22Rv1 (cell line): ENCODE results near the gene PYCARD.
"Not testable (repeated sequence)": the region's sequence is repeated elsewhere in the genome, so short reads cannot be mapped to it uniquely, and the experiment has no call there.

ENCODE experiments used
- H3K27ac ChIP-seq: fragments of 450-650 bp; 2 replicates; pipeline ENCODE4 v1.5.1; 2017
- ZFX ChIP-seq: fragments of 450-650 bp; IDR thresholded peaks from 2 replicates; pipeline ENCODE4 v1.6.1; 2017; ENCODE audit warnings: antibody characterized with exemption, borderline replicate concordance
- TF ChIP-seq, protein P1 (sequence below): fragments of 450-650 bp; IDR thresholded peaks from 2 replicates; pipeline ENCODE4 v1.5.1; 2017; ENCODE audit warnings: mild to moderate bottlenecking

Gene PYCARD

DNA sequence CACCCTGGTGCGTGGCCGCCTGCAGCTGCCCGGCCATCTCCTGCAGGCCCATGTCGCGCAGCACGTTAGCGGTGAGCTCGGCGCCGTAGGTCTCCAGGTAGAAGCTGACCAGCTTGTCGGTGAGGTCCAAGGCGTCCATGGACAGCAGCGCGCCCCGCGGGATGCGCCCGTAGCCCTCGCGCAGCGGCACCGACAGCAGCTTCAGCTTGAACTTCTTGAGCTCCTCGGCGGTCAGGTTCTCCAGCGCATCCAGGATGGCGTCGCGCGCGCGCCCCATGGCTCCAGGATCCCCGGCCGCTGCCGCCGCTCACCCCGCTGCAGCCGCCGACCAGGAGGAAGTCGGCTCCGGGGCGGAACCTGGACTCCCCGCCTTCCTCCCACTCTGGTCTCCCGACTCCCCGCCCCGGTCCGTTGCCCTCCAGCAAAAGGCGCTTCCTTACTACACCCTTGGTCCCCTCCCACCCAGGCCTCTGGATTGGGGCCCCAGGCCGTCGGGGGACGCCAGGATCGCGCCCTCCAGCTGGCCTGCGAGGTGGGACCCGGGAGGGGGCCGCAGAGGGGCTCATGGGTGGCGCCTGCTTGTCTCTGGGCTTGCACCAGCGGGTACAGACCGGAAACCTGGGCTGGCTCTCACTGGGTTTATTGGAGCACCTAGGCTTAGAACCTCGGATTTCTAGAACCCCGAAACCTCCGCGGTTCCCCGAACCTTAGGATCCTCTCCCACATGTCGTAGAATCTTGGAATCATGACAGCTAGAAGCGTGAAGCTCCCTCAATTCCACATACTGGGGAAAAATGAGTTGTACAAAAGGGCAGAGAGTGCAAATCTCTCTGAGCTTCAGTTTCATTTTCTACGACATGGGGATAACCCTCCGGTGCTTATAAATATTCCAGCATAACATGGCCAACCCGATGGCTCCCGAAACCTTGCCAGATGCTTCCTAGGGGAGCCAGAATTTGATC, at the start of gene PYCARD:
TSS of gene PYCARD (minus strand) at position 347 of the 962 bp plus-strand sequence. CDS start at position 277, 70 bp downstream.
- H3K27ac ChIP-seq: no peak within 1 kb of the TSS
- TF ChIP-seq, protein P1, sequence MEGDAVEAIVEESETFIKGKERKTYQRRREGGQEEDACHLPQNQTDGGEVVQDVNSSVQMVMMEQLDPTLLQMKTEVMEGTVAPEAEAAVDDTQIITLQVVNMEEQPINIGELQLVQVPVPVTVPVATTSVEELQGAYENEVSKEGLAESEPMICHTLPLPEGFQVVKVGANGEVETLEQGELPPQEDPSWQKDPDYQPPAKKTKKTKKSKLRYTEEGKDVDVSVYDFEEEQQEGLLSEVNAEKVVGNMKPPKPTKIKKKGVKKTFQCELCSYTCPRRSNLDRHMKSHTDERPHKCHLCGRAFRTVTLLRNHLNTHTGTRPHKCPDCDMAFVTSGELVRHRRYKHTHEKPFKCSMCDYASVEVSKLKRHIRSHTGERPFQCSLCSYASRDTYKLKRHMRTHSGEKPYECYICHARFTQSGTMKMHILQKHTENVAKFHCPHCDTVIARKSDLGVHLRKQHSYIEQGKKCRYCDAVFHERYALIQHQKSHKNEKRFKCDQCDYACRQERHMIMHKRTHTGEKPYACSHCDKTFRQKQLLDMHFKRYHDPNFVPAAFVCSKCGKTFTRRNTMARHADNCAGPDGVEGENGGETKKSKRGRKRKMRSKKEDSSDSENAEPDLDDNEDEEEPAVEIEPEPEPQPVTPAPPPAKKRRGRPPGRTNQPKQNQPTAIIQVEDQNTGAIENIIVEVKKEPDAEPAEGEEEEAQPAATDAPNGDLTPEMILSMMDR: no peak
- no peak for TF ChIP-seq ZFX

DNA sequence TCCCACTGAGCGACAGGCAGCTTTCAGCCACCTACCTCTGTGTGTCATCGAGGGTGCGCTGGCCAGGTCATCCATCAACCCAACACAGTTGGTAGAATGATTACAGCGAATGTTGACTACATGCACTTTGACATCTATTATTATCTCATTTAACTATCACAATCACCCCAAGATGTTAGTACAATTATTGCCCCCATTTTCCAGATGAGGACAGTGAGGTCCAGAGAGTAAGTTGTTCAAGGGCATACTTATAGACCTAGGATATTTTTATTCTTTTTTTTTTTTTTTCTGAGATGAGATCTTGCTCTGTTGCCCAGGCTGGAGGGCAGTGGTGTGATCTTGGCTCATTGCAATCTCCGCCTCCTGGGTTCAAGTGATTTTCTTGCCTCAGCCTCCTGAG, 48.9 kb upstream of the PYCARD start:
- TF ChIP-seq, protein P1: no peak
- no peak for TF ChIP-seq ZFX
- no peak overlapping the region for H3K27ac ChIP-seq

DNA sequence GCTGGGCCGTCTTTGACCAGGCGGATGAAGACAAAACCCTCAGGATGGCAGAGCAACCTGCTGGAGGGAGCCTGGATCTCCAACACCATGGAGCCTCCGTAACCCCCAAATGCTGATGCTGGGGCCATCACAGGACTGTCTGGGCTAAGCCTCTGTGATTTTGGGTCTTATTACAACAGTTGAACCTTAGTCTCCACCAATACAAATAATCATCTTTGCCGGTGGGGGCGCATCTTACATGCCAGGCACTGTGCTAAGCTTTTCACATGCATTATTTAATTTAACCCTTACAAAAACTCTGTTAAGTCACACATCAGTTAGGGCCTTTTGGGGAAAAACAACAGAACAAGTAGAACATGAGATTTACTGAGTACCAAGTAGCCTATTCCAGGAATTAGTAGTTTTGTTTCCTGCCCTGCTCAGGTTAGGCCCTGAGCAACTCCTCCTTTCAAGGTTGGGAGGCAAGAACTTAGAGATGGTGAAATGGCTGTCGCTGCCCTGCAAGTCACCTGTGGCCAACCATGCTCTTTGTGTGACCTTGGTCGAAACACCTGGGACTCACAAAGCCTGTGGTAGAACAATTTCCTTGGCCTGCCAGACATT, 48.3 kb upstream of the PYCARD start:
- TF ChIP-seq, protein P1: no peak
- no peak for TF ChIP-seq ZFX
- H3K27ac ChIP-seq: no peak overlapping the region

DNA sequence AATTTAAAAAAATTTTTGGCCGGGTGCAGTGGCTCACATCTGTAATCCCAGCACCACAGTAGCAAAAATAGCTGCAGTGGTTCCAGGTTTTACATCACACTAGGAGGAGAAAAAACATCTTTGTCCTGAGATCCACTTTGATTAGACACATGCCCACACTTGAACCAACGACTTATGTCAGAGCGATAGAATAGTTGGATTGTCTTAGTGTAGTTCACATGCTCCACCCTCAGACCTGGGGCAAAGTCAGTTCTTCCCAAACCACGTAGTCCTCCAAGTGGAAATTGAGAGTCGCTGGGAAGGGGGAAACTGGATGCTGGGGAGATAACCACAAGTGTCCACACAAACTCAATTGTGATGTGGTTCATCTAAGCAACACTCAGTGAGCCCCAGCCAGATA, 45.8 kb upstream of the PYCARD start:
- no peak for TF ChIP-seq ZFX
- TF ChIP-seq, protein P1: no peak
- no peak overlapping the region for H3K27ac ChIP-seq

DNA sequence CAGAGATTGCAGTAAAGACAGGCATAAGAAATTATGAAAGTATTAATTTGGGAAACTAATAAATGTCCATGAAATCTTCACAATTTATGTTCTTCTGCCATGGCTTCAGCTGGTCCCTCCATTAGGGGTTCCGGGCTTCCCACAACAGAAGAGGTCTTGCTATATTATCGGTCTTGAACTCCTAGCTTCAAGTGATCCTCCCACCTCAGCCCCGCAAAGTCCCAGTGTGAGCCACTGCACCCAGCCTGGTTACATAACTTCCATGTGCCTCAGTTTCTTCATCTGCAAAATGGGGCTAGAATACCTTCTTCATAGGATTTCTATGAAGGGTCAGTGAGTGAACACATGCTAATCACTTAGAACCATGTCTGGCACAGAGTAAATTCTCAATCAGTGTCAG, 43.7 kb upstream of the PYCARD start:
- TF ChIP-seq, protein P1: no peak
- TF ChIP-seq ZFX: no peak
- no peak overlapping the region for H3K27ac ChIP-seq

DNA sequence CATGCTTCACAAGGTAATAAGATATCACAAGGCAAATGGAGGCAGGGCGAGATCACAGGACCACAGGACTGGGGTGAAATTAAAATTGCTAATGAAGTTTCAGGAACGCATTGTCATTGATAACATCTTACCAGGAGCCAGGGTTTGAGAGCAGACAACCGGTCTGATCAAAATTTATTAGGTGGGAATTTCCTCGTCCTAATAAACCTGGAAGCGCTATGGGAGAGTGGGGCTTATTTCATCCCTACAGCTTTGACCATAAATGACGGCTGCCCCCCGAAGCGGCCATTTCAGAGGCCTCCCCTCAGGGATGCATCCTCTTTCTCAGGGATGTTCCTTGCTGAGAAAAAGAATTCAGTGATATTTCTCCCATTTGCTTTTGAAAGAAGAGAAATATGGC, 43.0 kb upstream of the PYCARD start:
- not testable (repeated sequence) for H3K27ac ChIP-seq

DNA sequence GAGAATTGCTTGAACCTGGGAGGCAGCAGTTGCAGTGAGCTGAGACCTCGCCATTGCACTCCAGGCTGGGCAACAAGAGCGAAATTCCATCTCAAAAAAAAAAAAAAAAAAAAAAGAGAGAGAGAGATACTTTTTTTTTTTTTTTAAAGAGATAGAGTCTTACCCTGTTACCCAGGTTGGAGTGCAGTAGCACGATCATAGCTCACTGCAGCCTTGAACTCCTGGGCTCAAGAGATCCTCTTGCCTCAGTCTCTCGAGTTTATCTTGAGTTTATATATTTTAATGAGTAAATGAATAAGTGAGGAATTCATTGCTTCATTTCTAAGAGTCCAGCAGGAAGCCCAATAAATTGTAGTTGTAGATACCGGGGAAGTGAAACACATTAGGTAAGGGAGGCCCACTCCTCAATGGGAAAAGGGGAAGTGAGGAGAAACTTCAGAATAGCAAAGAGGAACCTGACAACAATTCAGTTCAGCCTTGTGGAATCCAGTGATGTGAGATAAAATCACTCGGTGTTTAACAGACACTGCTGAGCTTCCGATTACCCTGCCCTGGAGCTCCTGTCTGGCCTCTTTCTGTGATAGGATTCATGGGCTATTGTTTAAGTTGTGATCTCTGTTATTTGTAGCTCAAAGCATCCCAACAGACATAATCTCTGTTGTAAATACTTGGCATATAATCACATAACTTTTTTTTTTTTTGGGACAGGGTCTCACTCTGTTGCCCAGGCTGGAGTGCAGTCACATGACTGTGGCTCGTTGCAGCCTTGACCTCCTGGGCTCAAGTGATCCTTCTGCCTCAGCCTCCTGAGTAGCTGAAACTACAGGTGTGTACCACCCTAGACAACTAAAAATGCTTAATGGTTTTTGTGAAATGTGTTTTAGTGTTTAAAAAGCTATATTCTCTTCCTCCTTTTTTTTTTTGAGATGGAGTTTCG, 41.4 kb upstream of the PYCARD start:
- TF ChIP-seq ZFX: no peak
- TF ChIP-seq, protein P1: no peak
- no peak overlapping the region for H3K27ac ChIP-seq
